GM18867 (cell line): Measurements from ENCODE around the gene TRIM71.
"Not testable (repeated sequence)": the region's sequence is repeated elsewhere in the genome, so short reads cannot be mapped to it uniquely, and the experiment has no call there.

Source experiments
- ATAC-seq: cut with Tn5 transposase; IDR thresholded peaks from one replicate; pipeline ENCODE4 v1.9.1; 2021; ENCODE audit warnings: mild to moderate bottlenecking, moderate library complexity; ENCODE audit not compliant: unreplicated experiment

The TRIM71 gene

GRCh38 chr3:32842531-32842931 lies 24.7 kb downstream of the TRIM71 start:
- ATAC-seq: no peak

DNA sequence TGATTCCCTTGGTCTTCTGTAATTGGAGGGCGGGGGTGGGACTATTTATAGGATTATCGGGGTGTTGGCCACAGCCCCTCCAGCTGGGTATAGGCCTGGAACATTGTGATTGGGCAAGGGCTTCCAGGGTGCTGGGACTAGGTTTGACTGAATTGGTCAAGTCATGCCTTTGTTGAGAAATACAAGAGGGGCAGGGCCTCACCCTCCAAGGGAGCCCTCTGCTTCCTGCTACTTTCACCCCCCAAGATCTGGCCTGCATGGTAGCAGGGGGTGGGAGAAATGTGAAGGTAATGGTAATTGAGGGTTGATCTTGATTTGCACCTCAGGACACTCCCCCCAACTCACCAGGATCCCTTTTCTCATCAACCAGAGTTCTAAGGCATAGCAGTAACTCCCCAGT lies 25.2 kb downstream of the TRIM71 start:
- no peak for ATAC-seq

DNA sequence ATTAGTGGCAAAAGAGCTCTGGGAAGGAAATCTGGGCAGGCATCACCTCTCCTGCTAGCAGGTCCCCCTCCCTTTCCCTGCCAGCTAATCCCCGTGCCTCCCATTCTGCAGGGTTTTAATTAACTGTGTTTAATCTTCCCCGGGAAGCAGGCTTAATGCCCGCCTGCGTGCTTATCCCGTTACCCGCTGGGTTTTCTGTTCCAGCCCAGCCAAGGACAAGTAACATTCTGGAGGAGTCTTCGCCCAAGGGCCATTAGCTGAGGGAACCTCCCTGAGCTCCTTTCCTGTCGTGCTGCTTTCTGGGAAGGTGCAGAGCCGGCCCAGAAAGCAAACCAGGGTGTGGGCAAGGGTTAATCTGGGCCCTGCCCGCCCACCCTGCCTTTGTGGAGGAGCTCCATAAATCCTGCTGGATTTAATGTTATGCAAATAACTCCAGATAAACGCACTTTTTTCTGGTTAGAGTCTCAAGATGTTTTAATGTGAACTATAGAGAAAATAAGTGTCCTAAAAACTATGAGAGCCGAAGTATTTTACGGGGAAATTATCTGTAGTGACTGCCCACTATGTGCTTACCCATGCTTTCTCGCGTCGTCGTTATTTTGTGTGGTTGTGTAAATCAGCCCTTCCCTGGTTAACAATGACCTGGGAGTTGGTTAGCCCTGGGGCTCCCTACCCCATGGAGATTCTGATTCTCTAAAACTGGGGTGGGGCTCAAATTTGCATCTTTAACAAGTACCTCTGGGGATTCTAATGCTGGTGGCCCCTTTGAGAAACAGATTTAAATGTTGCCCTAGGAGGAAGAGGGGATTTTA lies 25.9 kb downstream of the TRIM71 start:
- ATAC-seq: no peak

- no peak for ATAC-seq
Observed at GRCh38 chr3:32844322-32844654, 26.5 kb downstream of the TRIM71 start.

GRCh38 chr3:32844914-32845313 lies 27.1 kb downstream of the TRIM71 start:
- ATAC-seq: no peak

- ATAC-seq: not testable (repeated sequence)
Observed at GRCh38 chr3:32845546-32845945, 27.7 kb downstream of the TRIM71 start.

DNA sequence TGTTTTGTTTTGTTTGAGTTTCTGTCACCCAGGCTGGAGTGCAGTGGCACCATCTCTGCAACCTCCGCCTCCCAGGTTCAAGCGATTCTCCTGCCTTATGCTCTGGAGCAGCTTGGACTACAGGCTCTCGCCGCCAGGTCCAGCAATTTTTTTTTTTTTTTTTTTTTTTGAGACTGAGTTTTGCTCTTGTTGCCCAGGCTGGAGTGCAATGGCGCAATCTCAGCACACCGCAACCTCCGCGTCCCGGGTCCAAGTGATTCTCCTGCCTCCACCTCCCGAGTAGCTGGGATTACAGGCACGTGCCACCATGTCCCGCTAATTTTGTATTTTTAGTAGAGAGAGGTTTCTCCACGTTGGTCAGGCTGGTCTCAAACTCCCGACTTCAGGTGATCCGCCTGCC lies 29.2 kb downstream of the TRIM71 start:
- not testable (repeated sequence) for ATAC-seq

GRCh38 chr3:32847528-32847927 lies 29.7 kb downstream of the TRIM71 start:
- no peak for ATAC-seq

DNA sequence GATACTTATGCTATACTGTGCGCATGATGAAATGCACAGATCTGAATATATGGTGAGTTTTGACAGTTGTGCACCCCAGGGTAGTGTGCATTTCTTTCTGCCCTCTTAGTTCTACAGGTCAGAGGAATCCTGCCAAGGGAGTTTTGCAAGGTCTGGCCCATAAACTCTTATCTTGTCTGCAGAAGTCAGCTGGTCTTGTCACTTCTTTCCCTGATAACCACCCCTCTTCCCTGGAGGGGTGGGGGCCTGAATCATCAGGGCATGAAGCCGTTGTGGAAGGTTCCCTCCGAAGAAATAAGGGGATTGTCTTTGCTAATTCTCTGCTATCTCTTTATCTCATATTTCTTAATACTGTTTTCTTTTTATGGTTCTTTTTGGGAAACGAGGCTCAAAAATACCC lies 30.4 kb downstream of the TRIM71 start:
- ATAC-seq: no peak

DNA sequence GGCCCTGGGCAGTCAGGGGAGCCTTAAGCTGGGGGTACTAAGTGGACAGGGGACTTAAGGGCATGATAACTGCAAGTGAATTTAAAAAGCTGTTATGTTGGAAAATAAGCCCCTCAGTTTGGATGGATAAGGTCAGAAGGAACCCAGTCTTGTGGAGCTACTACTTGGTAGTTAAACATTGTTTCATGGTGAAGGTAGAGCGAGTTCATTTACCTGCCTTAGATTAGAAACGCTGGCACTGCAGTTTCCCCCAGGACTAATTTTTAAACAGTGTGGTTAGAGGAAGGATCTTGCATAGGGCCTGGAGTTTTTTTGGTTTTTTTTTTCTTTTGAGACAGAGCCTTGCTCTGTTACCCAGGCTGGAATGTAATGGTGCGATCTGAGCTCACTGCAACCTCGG lies 31.2 kb downstream of the TRIM71 start:
- no peak for ATAC-seq

DNA sequence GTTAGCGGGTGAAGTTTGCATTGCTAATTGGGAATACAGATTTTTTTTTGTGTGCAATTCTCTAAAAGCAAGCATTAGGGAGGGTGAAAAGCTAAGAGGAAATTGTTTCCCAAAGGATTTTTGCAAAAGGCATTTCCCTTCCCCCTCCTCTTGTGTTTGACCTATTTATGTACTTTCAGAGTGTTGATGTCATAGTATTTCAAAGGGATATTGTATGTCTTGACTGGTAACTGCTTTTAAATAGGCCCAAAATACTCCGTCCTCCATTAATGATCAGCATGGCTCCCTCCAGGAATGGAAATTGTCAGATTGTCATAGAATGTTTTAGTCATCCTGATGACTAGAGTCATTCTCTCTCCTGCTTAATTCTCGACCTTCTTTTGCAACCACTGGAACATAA lies 32.4 kb downstream of the TRIM71 start:
- no peak for ATAC-seq

DNA sequence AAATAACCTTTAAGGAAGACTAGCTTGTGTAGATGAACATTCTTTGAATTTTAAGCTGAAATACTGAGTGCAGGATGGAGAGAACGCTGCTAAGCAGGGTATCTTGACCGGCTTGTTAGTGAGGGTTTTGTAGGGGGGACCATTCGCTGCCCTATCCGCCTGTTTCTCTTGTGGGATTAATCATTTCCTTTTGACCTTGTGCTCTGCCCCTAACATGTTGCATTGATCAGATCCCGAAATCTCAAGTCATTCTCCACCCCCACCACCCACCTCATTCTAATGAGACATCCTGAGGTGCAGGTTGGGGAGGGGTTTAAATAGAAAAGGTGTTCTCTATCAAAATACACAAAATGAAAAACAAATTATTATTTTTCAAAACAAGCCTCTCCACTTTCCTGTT lies 32.8 kb downstream of the TRIM71 start:
- no peak for ATAC-seq

DNA sequence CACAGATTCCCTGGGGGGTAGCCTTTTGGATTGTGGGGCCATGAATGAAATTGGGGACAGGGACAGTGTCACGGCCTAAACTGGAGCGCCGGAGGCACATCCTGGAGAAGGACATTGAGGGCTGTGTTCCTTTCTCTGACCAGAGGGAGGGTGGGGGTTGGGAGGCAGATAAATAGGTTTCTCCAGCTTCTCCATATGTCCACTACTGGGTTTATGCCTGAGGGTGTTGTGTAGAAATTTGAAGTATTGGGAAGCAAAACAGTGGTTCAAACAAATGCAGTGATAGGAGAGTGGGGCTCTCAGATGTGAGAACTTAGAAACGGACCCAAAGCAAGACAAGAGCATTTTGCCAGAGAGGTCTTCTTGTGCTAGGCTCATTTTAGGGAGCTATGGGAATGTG lies 34.3 kb downstream of the TRIM71 start:
- ATAC-seq: no peak

- no peak for ATAC-seq
Observed at GRCh38 chr3:32855350-32855953, 37.7 kb downstream of the TRIM71 start.

GRCh38 chr3:32856355-32856889 lies 38.6 kb downstream of the TRIM71 start:
- no peak for ATAC-seq

DNA sequence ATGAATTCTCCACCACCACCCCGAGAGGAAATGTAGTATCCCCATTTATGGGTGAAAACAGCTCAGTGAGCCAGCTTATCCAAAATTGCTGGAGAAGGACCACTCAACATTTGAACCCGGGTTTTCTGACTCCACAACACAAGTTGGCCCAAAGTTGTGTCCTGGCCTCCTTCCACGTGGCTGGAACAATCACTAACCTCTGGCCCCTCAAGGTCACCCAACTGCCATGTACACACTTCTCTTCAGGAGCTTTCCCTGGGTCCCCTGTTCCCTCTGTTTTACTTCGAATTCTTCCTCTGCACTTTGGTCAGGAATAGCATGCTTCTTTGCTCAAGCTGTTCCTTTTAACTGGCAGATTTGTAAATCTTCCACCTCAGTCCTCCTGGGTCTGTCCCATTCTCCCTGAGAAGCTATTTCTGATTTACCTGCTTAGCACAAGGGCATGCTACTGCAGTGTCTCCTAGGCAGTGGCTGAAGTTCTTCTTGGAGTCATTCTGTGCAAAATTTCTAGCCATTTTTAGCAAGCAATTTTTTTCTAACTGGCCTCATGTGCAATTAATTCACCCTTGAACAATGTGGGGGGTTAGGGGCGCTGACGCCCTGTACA lies 39.2 kb downstream of the TRIM71 start:
- ATAC-seq: no peak

DNA sequence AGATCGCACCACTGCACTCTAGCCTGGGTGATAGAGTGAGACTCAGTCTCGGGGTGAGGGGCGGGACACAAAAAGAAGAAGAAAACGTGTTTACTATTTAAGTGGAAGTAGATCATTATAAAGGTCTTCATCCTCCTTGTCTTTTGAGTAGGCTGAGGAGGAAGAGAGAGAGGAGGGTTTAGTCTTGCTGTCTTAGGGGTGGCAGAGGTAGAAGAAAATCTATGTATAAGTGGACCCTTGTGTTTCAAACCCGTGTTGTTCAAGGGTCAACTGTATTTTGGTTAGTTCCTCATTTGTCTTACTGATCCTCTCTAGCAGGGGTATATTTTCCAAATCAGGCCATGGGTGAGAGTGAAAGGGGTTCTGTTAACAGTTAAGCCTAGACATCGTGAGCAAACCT lies 40.1 kb downstream of the TRIM71 start:
- no peak for ATAC-seq

DNA sequence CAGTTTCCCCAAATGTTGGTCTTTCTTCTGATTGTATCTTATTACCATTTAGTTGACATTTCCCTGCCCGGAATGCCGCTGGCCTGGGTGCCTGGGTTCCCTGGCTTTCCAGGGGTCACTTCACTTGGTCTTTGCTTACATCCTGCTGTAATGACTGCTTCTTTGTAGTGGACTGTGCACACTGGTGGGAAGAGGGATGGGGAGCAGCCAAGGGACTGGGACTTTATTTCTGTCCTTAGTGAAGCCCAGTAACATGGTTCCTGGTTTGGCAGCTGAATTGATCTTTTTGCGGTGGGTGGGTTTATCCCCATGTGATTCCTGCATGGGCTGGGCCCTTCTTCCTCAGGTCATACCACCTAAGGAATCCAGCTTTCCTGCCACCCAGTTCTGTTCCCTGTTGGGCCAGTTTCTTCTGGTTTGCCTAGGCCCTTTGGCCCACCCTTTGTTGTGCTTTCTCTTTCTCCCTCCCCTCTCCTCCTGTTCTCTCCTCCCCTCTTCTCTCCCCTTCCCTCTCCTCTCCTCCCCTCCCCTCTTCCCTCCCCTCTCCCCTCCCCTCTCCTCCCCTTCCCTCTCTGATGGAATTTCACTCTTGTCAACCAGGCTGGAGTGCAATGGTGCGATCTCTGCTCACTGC lies 41.9 kb downstream of the TRIM71 start:
- ATAC-seq: no peak

DNA sequence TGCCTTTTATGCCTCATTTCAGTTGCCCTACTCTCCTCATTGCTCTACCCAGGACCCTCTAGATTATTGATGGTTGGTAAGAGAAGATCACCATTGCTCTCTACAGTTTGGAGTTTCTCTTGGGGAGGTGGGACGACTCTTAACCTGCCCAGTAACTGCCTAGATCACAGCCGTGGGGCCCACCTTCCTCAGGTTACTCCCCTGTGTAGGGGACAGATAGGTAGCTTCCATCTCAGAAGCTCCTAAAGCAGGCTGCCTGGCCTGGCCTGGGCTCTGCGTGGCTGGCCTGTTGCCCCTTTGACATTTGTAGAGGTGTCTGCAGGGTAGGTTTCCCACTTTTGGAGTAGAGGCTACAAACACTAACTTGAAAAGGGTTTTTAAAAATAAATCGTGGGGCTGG lies 42.7 kb downstream of the TRIM71 start:
- ATAC-seq: no peak

- ATAC-seq: no peak
Observed at GRCh38 chr3:32861681-32862080, 43.9 kb downstream of the TRIM71 start.

DNA sequence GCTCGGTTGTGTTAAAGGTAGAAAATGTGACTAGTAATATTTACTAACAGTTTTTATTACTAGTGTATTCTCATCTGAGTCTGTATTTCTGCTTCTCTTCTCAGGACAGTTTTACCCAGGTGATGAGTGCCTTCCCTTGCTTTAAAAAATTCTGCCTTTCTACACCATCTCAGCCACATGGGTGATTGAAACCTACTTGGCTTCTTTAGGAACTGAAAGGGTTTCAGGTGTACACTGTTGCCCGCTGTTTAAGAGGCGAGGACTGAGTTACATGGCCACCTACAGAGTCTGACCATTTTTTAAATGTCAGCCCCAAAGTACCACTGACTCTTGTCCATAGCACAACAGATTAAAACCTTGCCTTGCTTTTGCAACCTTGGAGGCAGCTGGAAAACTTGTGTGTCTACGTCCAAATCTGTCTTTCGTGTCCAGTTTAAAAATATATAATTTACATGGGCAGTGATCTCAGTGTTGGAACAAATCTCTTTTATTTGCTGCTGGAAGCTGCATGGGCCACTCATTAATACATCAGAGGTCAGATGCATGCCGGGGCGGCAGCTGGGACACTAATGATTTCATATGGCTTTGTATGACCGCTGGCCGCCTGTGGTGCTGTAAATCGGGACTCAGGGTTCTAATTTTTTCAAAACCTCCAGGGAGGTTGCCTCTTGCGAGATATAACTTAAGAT lies 44.6 kb downstream of the TRIM71 start:
- ATAC-seq: no peak
